HG03520 (cell line): ENCODE results near the gene CSTF2.

Experiments used
- ATAC-seq: cut with Tn5 transposase; IDR thresholded peaks from one replicate; pipeline ENCODE4 v1.9.1; 2021; ENCODE audit warnings: mild to moderate bottlenecking, moderate library complexity; ENCODE audit not compliant: unreplicated experiment

CSTF2 gene

DNA sequence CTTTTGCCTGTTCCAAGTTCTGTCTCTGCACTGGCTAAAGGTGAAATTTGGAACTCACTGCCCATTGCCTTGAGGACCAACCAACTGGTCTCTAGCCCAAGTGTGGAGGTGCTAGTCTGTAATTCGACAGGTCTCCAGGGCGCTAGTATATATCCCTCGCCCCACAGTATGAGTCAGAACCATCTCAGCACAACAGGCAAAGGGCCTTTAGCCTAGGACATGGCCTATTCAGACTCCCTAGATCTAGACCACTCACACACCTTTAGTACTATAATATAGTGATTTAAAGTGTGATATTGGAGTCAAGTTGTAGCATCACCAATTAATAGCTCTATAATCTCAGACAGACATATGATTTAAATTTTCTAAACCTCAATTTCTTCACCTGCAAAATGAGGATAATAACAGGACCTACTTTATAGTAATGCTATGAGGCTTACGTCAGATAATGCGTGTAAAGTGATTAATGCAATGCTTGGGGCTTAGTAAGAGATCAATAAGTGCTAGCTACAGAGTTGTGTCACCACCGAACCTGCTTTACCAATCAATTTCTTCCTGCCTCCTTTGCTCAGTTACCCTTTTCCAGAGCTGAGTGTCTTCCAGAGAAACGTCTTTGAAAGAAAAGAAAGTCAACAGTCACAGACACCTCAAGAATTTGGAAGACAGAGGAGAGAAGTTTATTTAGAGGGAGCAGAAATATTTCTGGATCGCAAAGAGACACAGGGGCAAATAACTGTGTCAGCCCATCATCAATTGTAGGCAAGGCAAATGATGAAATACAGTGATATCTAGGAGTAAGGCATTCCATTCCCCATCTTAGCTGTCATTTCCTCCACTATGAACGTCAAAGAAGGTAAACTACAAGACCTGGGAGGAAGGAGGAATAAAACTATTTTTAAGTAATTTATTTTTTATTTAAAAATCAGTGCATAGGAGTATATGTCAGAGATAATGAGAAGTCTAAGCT, 51.7 kb downstream of the CSTF2 start:
- no peak for ATAC-seq

DNA sequence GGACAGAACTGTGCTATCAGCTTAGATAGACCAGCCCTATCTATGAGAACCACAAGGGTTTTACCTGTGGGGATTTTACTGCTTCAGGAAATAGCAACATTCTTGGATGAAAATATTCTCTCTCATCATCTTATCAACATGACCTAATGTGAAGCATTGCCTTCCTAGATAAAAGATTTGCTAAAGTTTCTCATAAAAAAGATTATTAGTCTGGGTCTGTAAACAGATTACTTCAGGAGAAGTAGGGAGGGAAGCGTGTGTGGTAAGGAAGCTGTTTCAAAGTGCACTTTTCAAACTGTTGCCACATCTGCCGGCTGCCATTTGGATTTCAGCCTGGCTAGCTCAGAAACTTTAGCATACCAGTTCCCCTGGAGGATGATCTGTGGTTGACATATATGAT, 54.1 kb downstream of the CSTF2 start, which contains the start of gene NOX1:
Gene NOX1, minus strand, starts transcription at position 35 of the 400 bp plus-strand sequence. CDS start 220 bp downstream, outside the sequence.
- ATAC-seq: no peak

DNA sequence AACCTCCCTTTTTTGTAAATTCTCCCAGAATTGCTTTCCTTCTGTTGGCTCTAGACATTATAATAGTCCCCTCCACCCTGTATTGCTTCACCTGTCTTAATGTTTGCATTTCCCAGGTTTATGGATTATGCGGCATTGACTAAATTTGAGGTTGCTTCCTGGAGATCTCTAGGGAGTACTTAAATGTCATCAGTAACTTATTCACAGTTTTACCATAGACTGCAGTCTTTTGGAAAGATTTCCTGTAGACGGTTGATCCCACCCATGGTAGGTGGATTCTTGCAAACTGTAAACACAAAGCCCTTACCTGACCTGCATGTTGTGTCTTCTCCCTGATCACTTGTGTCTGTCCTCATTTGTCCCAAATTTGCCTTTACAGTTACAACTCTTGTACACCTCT, 60.2 kb downstream of the CSTF2 start:
- ATAC-seq: no peak

DNA sequence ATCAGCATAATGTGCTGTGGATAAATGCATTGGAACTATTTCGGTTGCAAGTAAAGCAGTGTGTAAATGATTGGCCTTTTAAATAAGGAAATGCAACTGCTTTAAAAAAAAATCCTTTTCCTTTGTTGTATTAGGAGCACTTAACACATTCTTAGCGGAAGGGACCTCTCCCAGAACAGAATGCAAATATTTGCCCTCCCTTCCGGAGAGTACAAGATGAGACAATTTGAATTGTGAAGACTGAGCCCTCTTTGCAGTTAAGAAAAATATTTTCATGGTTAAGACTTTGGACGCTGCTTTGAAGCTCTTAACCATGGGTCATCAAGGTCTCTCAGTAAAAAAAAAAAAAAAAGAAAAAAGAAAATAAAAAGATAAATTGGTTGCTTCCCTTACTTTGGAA, 63.5 kb downstream of the CSTF2 start:
- ATAC-seq: no peak
